ENCODE measurements around the gene MCC.

MCC gene

GRCh38 chr5:113214606-113215323, 273.5 kb downstream of the MCC start:
- TF ChIP-seq RAD21 (IDR thresholded peaks at IDR 0.05; ENCODE audit: low read depth): no peak
- TF ChIP-seq ZBTB7A (IDR thresholded peaks at IDR 0.05; ENCODE audit: low read depth): no peak
- no peak for TF ChIP-seq TAF1 (IDR thresholded peaks at IDR 0.05; ENCODE audit: low read depth)
- no peak for TF ChIP-seq CEBPB (IDR thresholded peaks at IDR 0.05)
- TF ChIP-seq USF1 (IDR thresholded peaks at IDR 0.05): no peak
- TF ChIP-seq YY1 (IDR thresholded peaks at IDR 0.05; ENCODE audit: low read depth): no peak
- no peak for TF ChIP-seq NFIC (IDR thresholded peaks at IDR 0.05)
- no peak for TF ChIP-seq EGR1 (IDR thresholded peaks at IDR 0.05)
- no peak for TF ChIP-seq TEAD4 (IDR thresholded peaks at IDR 0.05)
- no peak for TF ChIP-seq FOXM1 (IDR thresholded peaks at IDR 0.05; ENCODE audit: borderline replicate concordance, low read depth)
- no peak for TF ChIP-seq TCF12 (IDR thresholded peaks at IDR 0.05; ENCODE audit: low read depth)
- TF ChIP-seq, protein P1, sequence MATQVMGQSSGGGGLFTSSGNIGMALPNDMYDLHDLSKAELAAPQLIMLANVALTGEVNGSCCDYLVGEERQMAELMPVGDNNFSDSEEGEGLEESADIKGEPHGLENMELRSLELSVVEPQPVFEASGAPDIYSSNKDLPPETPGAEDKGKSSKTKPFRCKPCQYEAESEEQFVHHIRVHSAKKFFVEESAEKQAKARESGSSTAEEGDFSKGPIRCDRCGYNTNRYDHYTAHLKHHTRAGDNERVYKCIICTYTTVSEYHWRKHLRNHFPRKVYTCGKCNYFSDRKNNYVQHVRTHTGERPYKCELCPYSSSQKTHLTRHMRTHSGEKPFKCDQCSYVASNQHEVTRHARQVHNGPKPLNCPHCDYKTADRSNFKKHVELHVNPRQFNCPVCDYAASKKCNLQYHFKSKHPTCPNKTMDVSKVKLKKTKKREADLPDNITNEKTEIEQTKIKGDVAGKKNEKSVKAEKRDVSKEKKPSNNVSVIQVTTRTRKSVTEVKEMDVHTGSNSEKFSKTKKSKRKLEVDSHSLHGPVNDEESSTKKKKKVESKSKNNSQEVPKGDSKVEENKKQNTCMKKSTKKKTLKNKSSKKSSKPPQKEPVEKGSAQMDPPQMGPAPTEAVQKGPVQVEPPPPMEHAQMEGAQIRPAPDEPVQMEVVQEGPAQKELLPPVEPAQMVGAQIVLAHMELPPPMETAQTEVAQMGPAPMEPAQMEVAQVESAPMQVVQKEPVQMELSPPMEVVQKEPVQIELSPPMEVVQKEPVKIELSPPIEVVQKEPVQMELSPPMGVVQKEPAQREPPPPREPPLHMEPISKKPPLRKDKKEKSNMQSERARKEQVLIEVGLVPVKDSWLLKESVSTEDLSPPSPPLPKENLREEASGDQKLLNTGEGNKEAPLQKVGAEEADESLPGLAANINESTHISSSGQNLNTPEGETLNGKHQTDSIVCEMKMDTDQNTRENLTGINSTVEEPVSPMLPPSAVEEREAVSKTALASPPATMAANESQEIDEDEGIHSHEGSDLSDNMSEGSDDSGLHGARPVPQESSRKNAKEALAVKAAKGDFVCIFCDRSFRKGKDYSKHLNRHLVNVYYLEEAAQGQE (IDR thresholded peaks at IDR 0.05; ENCODE audit: low read depth): no peak
- no peak for TF ChIP-seq CREB1 (IDR thresholded peaks at IDR 0.05; ENCODE audit: low read depth)
- TF ChIP-seq, protein P2, sequence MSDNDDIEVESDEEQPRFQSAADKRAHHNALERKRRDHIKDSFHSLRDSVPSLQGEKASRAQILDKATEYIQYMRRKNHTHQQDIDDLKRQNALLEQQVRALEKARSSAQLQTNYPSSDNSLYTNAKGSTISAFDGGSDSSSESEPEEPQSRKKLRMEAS (IDR thresholded peaks at IDR 0.05): no peak
- no peak for TF ChIP-seq EP300 (IDR thresholded peaks at IDR 0.05; ENCODE audit: borderline replicate concordance)

- TF ChIP-seq RAD21 (IDR thresholded peaks at IDR 0.05; ENCODE audit: low read depth) (no peak), YY1 (IDR thresholded peaks at IDR 0.05; ENCODE audit: low read depth) (no peak), CREB1 (IDR thresholded peaks at IDR 0.05; ENCODE audit: low read depth) (no peak), FOXM1 (IDR thresholded peaks at IDR 0.05; ENCODE audit: borderline replicate concordance, low read depth) (no peak), TAF1 (IDR thresholded peaks at IDR 0.05; ENCODE audit: low read depth) (no peak), TEAD4 (IDR thresholded peaks at IDR 0.05) (no peak)
- TF ChIP-seq, protein P1 (IDR thresholded peaks at IDR 0.05; ENCODE audit: low read depth): no peak
Observed at GRCh38 chr5:113213551-113214425, 274.5 kb downstream of the MCC start.

GRCh38 chr5:113212244-113212920, 275.9 kb downstream of the MCC start:
- TF ChIP-seq RAD21 (IDR thresholded peaks at IDR 0.05; ENCODE audit: low read depth): no peak
- no peak for TF ChIP-seq CREB1 (IDR thresholded peaks at IDR 0.05; ENCODE audit: low read depth)
- TF ChIP-seq, protein P2 (IDR thresholded peaks at IDR 0.05): no peak
- TF ChIP-seq EGR1 (IDR thresholded peaks at IDR 0.05): no peak
- no peak for TF ChIP-seq EP300 (IDR thresholded peaks at IDR 0.05; ENCODE audit: borderline replicate concordance)
- TF ChIP-seq NFIC (IDR thresholded peaks at IDR 0.05): peak; percentile 66
- no peak for TF ChIP-seq USF1 (IDR thresholded peaks at IDR 0.05)
- TF ChIP-seq, protein P1 (IDR thresholded peaks at IDR 0.05; ENCODE audit: low read depth): no peak
- no peak for TF ChIP-seq YY1 (IDR thresholded peaks at IDR 0.05; ENCODE audit: low read depth)
- no peak for TF ChIP-seq TEAD4 (IDR thresholded peaks at IDR 0.05)
- TF ChIP-seq ZBTB7A (IDR thresholded peaks at IDR 0.05; ENCODE audit: low read depth): no peak
- no peak for TF ChIP-seq TAF1 (IDR thresholded peaks at IDR 0.05; ENCODE audit: low read depth)
- TF ChIP-seq CEBPB (IDR thresholded peaks at IDR 0.05): peak; percentile 21; the same call in 1 of the 2 replicates
- TF ChIP-seq TCF12 (IDR thresholded peaks at IDR 0.05; ENCODE audit: low read depth): no peak

Data from Ishikawa (cell line).